Stimulated activated CD4-positive, alpha-beta T cell treated with anti-CD3 and anti-CD28 coated beads, TNF-alpha, amount 100 ng/mL, for 4 hours (primary cell): ENCODE measurements around the gene CRIM1.

Source experiments
- DNase-seq, 3 experiments: peaks; one replicate each; pipeline ENCODE4 v3.0.0-alpha.2; 2020; ENCODE audit warnings: low read depth in 3 of 3

CRIM1 gene

DNA sequence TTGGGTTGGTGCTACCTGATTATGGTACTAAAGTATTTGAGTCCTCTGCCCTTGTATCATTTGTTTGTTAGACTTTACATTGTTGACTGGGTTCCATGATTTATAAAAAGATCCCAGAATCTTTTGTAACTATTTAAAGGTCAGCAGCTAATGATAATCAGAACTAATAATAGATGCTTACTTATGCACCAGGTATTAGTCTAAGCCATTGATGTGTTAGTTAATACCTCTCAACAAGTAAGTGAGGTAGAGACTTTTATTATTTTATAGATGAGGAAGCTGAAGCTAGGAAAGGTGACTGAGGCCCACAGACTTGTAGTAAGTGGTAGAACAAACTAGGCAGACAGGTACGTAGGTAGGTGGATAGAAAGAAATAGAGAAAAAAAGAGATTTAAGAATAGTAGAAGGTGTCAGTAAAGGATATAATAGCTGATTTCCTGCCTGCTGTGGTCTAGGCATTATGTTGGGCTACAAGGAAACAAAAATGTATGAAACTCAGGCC, 68.1 kb downstream of the CRIM1 start:
- DNase-seq, result no peak

DNA sequence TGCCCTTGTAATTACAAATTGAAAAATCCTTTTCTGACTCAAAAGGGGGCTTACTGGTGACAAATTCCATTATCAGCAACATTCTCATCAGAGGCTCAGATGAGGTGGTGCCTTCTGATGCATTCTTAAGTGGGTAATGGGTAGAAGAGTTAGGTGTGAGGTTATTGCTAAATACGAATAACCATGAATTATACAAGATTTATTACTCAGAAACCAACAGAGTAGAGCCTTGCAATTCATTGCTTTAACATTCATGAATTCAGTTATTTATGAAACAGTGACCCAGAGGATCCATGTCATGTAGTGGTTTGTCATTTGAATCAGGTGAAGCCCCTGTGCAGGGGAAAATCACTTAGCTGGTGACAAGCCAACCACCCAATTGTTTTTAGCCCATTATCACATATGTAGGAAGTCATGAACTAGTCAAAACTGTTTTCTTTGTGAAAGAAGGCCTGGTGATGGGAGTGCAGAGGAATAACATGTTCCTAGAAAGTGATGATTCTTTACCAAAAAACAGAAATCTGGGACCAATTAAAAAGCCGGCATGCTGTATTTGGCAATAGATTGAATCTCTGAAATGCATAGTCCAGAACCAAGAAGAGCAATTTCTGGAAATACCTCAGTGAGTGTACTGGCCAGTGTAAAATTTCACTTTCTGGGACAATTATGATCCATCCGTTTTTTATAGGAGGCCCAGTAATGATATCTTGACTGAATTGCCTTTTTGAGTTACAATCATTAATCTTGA, 70.2 kb downstream of the CRIM1 start:
- no peak for DNase-seq

DNA sequence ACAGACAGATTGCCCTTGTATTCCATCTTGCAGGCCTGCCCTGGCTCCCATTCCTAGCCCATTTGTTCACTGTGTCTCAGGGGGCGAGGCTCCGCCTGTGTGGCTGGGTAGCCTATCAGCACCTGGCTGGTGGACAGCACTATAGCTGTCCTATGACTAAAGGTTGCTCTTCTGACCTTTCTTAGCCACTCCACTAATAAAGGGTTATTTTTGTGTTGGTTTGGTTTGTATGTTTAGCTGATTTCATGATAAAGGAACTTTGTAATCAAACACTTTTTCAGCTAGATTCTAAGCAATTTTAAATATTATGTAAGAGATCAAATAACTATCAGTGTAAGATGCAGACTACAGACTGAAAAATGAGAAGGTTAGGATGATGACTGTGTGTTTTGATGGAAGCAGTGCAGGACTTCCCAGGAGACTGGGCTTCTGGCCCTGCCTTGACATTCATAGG, 72.2 kb downstream of the CRIM1 start:
- no peak for DNase-seq

DNA sequence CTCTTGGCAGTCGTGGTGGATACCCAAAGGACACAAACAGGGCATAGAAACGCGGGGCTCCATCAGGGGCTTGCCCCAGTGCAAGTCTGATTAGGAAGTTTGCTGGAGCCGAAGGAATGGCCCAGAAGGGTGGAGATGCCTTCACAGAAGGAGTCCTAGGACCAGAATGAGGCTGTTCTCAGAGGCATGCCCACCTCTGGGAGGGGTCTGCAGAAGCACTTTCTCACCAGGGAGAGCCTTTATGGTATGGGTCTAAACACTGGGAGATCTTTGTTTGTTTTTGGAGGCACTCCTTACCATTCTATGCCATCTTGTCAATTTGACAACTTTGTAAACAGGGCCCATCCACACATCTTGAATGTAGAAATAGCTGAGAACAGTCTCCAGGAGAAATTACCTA, 75.0 kb downstream of the CRIM1 start:
- DNase-seq, result no peak

DNA sequence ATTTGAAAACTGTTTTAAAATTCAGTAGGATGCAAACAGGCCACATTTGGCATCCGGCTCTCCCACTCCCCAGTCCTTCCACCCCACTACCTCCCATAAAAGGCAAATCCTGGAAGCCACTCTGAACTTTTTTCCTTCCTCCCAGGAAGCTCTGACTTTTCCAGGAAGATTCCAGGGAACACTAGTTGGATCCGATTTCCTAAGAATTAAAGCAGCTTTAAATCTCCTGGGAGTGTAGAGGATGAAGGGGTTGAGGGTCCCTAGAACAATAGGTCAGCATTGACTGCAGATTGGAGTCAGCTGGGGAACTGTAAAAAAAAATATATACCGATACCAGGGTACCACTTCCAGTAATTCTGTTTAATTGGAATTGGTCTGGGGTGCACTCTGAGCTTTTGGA, 76.9 kb downstream of the CRIM1 start:
- no peak for DNase-seq

DNA sequence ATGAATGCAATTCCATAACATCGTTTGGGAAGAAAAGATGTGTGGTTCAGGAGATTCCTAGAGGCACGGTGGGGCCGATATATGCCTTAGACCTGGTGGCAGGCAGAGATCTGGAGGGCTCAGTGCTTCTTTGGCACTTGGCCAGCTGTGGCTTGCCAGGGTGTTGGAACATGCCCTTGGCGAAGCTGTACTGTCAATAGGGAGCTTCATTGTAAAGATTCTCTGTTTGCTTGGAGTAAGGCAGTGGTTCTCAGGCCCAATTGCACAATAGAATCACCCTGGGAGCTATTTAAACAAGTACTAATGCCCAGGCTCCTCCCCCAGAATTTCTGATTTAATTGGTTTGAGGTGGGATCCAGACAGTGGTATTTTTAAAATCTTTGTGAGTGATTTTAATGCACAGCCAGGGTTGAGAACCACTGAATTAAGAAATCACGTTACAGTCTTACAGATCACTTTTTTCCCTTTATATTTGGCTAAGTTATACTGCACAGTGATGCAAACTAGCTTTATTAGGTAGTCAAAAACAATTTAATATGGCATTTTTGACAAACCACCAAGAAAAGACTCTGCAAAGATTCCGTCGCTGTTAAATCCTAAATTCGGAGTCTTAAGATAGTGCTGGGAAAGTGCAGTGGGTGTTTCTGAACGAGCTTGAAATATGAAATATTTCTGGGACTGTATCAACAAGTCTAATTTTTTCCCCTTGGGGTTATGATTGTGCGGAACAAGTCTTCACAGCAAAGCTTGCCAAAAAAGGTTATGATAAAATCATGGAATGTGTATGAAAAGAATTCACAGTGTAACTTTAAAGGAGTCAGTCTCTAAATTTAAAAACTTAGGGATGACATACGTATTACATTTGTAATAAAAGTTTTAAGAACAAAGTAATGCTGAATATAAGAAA, 78.0 kb downstream of the CRIM1 start:
- DNase-seq, result no peak

DNA sequence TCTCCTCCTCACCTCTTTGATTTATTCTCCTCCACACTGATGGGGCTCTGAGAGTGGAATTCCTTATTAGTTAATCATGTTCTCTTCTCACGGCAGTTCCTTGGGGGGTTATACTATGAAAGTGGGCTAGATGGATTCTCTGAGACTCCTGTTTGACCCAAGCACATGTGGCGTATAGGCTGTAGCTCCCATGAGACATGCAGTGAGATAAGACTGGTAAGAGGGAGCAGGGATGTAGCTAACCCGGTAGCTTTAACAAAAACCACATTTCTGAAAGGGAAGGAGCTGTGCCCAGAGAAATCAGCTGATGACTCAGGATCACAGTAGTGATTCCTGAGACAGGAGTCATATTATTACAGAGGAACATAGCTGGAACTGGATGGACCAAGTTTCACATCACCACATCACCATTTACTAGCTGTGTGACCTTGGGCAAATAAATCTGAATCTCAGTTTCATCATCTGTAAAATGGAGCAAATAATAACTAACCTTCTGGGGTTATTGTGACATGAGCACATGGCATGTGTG, 82.9 kb downstream of the CRIM1 start:
- no peak for DNase-seq

DNA sequence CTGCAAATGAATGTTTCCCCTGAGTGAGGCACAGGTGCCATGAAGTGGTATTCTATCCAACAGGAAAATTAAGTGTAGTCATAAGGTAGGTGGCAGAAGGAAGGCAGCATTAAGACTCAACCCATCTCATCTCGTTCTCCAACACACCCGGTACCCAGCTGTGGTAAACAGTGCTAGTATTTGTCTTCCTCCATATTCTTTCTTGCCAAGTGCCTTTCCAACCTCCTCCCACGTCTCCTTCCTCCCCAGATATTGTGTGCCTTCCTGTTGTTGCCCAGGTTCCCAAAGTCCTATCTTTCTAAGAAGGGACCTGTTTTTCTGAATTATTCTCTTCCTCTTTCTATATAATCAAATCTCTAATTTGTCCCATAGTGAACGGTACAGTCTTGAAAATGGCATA, 83.5 kb downstream of the CRIM1 start:
- DNase-seq, result no peak

DNA sequence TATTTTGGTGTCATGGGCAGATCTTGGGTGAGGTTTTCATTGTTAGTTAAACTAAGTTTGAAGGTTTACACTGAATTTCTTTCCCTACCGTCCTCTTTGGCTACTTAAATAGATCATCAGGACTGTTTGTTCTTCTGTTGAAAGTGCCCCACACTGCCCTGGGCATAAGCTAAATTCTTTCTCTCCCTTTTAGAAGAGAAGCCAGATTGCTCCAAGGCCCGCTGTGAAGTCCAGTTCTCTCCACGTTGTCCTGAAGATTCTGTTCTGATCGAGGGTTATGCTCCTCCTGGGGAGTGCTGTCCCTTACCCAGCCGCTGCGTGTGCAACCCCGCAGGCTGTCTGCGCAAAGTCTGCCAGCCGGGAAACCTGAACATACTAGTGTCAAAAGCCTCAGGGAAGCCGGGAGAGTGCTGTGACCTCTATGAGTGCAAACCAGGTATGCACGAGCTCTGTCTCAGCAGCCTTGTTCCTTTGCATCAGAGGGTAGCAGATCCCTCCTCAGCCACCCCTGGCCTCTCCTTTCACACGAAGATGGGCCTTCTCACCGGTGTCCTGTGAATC, 85.6 kb downstream of the CRIM1 start:
- DNase-seq, result no peak

DNA sequence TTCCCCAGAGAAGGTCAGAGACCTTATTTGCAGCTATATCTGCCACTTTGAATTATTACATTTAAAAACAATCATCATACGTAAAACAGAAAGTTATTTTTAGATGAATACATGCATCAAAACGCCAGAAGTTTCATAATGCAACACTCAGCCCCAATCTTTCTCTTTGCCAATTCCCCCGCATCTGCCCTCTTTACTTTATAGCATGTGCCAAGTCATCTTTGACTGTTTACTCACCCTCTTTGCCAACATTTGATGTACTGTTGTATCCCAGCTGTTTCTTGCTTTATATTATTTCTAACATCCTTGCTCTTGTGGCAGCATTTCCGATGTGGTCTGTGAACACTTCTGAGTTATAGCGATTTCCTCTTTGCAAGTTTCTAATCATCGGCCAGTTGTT, 86.2 kb downstream of the CRIM1 start:
- no peak for DNase-seq

DNA sequence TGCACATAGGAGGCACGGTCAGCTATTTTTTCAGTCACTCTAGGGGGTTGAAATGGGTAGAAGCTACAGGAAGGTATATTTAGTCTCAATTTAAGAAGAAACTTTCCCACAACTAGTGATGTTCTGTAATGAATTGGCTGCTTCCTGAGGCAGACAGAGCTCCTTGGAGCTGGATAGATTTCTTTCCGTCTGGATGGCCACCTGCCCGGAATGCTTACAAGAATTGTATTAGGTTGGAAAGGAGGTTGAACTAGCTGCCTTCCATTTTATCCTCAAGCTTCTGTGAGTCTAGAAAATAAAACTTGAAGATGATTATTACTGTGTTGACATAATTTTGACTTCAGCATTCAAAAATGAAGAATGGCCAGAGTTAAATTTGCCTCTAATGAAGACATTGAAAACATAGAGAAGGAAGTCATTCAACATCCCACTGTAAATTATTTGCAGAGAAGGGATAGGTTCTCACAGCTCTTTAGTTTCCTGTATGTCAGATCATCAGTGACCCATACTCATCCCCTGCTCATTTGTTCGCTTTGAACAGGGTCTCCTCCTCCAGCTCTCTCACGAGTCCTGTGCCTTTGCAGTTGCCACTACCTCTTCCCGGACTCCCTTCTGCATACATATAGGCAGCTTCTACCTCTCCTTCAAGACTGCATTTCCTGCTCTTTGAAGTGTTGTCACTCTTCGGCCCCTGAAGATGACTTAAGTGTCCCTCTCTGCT, 88.8 kb downstream of the CRIM1 start:
- DNase-seq, result no peak

DNA sequence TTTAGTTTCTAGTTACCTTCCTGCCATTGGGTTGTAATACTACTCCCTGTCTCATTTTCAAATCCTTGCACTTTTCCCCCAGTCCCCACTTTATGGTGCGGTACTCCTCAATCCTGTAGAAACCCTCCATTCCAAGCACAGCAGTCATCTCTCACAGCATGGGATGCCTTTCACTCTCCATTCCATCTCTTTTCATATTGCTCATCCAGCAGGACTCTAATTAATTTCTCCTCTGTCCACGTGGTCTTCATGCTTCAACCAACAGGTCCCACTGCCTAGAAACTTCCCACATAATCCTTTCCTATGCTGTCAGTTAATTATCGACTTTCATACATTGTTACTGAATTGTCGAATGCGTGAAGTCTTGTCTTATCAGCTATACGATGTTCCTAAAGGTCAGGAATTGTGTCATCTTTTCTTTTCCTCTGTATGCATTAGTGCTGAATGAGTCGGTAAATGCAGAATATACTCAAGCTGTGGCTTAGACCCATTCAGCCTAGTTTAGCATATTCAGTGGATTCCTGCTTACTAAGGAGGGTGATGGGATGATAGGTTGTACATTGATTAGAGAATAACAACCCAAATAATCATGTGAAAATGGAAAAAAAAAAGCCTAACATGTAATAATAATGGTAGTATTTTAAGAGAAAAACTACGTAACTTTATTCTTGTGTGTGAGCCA, 89.7 kb downstream of the CRIM1 start:
- DNase-seq, result no peak

DNA sequence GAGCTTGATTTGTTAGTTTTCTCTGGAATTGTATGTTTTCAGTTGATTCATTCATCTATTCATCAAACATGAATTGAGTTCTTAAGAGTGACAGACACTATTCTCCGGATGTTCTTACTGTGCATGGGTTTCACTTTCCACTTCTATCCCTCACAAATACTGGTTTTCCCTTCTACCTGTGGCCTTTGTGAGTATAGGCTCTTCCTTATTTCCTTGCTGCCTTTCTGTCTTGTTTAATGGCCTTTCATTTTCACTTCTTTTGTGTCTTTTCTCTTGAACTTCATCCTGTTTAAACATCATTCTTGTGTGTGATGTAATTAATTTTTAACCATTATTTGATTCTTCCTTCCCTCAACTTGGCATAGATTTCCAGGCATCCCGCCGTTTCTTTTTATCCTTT, 90.7 kb downstream of the CRIM1 start:
- no peak for DNase-seq

DNA sequence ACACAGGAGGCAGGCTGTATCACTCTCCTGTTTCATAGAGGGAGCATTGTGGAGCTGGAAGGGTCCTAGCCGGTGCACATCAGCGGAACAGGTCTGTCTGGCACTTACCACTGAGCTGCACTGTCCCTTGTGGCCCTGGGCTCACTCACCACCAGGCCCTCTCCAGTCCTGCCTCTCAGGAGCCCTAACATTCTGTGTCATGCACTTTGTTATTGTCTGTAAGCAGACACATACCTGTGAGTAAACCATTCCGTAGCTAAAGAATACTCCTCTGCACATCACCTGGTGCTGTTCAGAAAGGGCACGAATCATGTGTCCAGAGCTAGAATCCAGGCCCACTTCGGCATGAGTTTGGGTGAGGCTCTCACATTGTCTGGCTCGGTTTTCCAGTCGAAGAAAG, 93.6 kb downstream of the CRIM1 start:
- DNase-seq, result no peak

DNA sequence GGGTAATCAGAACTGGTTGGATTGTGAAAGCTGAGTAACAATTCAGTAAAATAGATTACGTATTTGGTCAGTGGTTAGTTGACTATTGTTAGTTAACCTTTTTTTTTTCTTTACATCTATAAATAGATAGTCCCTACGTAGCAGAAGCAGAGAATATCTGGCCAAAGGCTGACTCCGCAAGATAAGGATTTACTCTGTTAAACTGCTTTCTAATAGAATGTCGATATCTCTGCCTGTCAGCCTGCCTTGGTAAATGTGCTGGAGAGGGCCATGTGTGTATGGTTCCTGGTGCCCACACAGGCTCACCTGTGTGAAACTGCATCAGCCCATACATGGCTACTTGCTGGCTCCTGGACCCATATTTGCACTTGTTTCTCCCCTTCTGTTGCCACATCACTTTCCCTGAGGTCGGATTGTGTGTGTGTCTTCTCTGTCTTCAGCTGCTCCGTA, 94.4 kb downstream of the CRIM1 start:
- DNase-seq, result no peak

DNA sequence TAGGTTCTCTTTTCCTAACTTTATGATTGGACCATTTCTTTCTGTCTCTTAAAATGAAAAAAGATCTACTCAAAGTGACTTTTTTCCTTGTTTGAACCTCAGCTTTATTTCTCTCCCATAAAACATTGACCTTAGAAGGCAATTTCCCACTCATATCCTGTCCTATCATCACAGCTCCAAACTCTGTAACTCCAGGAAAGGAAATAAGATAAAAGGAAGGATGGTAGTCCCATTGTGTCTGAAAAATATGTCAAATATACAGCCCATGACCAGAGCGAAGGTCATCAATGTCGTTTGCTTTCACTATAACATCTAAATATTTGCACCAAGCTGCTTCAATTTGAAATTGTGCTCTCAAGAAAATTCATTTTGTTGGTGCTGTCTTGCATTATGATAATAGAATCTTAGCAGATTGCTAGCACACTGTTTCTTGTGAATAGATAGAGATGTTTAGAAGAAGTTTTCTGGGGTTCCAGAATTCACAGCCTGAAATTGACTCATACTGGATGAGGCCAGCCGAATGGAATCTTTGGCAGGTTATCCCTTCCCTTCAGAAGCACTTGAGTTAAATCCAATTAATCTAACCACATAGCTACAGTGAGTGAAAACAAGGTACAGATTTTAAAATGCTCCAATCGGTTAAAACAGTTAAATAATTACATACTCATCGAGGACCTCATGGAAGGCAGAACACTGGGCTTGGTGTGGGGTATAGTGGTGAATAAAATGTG, 95.1 kb downstream of the CRIM1 start:
- DNase-seq, result no peak

DNA sequence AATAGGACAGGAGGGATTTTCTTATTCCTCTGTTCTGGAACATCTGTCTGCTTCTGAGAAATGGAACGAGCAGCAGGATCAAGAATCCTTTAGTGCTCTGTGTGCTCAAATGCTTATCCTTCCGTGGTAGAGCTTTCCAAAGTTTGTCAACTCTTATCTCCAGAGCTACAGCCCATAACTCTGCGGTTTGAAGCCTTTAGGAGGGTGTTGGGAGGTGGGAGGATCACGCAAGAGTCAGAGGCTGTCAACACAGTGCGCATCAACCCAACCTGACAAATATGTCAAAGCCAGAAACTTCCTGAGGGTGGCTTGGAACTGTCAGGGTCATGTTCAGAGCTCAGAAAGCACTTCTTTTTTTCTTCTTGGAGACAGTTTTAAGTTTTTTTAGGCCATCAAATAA, 95.9 kb downstream of the CRIM1 start:
- DNase-seq, result no peak

DNA sequence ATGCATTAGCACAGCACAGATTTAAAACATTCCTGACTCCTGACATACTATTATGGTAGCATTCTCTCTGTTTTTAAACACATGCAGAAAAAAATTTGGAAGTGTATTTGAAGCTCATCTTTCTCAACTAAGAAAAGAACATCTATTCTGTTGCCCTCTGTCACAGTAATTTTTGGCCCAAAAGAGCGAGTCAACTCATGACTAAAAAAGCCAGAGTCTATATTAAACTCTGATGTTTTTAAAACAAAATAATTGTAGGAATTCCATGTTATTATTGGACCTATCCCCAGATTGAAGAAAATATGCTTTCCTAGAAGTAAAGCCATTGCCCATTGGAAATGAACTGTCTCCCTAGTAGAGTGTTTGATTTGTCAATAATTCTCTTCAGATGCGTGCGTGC, 96.7 kb downstream of the CRIM1 start:
- no peak for DNase-seq

DNA sequence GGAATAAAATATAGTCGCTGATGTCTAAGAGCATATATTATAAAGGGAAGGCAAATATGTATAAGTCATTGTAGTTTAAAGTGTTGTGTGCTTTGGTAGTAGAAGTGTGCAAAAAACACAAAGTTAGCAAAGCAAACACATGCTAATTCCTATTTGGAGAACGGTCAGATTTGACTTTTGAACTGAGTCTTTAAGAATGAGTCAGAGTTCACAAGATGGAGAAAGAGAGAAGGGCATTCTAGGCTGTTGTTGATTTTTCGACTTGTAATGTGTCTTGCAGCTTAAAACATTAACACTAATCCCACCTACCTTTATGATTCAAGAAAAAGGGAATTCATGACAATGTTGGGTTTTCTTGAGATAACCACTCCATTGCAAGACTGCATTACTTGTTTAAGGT, 98.1 kb downstream of the CRIM1 start:
- no peak for DNase-seq

DNA sequence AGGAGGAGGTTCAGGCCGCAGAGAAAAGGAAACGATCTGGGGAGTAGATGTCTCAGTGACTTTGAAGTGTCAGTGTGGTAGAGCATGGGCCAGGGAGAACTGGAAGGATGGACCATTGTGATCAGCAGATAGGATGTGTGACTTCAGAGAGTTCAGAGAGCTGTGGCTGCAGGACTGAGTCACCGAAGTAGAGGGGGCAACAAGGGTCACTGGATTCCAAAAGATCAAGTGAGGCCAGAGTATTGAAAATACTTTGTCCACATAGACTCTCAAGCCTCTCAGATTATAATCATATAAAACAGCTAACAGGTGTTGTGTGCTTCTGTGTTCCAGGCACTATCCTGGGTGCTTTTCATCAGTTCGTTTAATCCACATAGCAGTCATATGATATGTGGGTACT, 99.4 kb downstream of the CRIM1 start:
- no peak for DNase-seq
